HG03565 (cell line): ENCODE measurements around the gene CDH22.

Experiments used
- ATAC-seq: cut with Tn5 transposase; IDR thresholded peaks from one replicate; pipeline ENCODE4 v1.9.1; 2021; ENCODE audit warnings: mild to moderate bottlenecking, moderate library complexity; ENCODE audit not compliant: unreplicated experiment

The CDH22 gene

DNA sequence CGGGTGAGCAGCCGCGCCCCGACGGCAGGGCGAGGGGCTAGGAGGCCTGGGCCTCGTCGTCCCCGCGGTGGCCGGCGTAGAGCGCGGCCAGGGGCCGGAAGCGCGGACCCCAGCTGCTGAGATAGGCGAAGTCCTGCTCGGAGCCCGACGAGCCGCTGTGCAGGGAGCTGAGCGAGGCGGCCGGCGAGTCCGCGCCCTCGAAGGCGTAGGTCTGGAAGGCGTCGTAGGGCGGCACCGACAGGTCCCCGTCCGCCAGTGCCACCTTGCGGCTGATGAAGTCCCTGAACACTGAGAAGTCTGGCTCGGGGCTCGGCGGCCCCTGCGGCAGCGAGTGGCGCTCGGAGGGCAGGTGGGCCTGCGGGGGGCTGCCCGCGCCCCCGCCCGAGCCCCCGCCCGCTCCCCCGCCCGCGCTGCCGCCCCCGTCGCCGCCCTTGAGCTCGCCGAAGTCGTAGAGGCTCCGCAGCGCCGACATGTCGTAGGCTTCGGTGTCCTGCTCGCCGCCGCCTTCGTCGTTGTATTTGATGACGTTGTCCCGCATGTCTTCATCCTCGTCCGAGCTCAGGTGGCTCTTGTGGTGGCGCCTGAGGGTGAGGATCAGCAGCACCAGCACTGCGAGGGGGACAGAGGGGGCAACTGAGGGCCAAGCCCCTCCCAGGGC lies 133.7 kb downstream of the CDH22 start:
- no peak for ATAC-seq

GRCh38 chr20:46173652-46174468 lies 134.4 kb downstream of the CDH22 start:
- ATAC-seq = no peak

DNA sequence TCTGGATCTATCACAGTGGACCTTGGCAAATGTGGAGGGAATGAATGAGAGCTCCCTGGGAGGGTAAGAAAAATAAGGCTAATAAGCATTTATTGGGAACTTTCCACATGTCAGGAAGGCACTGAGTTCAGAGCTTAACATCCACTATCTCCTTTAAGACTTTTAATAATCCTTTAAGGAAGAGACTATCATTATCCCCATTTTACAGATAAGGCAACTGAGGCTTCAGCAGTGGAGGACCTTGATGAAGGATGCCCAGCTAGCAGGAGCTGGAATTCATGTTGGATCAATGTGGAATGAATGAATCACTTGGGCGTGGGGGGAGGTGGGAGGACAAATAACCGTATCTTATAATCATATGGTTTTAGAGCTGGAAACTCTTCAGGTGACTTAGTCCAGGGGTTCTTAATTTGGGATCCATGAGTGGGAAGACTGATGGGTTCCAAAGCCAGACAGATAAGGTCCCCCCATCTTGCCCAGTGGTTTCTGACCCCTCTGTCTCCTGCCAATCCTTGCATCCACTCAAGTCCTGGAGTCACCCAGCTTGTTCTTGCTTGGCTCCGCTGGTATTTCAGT lies 135.2 kb downstream of the CDH22 start:
- ATAC-seq = no peak

- ATAC-seq = no peak
Measured at GRCh38 chr20:46172455-46172854, 135.8 kb downstream of the CDH22 start.

GRCh38 chr20:46171909-46172308 lies 136.4 kb downstream of the CDH22 start:
- ATAC-seq = no peak

- ATAC-seq = no peak
Measured at GRCh38 chr20:46171476-46171875, 136.8 kb downstream of the CDH22 start.

DNA sequence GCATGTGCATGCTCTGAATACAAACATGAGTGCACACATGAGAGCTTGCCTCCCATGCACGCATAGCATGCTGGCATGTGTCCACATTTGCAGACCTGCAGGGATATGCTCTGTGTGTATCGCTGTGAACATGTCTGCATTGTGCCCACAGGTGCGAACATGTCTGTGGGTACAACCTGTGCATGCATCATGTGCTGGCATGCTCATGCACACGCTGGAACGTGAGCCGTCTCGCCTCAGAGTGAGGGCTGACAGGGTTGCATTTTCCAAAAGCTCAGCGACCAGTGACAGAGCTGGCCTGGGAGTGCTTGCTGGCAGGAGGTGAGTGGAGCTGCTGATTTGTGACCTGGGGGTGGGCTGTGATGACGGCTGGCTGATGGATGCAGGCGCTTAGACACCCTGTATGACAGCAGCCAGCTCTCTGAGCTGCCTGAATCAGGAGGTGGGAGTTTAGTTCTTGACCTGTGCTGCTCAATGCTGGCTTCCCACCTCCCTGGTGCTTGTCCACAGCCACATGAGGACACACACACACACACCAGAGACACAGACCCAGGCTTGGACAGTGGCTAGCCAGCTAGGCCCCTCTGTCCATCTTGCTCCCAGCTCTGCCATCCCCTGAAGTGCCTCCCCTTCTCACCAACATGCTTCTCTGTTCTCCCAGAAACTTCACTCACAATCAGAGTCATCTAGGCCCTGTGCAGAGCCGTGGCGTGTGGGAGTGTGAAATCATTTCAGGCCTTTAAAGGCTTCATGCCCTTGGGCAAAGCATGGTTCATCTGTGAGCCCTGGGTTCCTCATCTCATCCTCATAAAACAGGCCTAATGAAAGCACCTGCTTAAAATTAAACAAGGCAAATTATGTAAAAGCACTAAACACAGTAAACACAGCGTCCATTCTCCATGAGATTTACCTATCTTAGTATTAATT lies 138.8 kb downstream of the CDH22 start:
- ATAC-seq = no peak

GRCh38 chr20:46168438-46168837 lies 139.9 kb downstream of the CDH22 start:
- ATAC-seq = no peak

- no peak for ATAC-seq
Measured at GRCh38 chr20:46167080-46167479, 141.2 kb downstream of the CDH22 start.

DNA sequence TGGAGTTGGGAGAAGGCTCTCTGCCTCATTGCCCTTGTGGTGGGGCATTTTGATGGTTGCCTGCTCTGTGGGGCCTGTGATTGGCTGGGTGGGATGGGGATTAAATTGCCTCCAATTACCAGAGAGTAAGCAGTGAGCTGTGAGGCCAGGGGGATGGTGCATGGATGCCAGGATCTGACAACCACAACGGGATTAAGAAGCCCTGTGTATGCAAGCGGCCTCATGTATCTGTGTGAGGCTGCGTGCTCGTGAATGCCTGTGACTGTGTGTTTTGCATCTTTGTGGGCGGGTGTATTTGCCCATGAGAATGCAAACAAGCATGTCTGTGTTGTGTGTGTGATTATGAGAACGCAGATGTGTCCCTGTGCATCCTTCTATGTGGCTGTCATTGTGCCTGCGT lies 144.0 kb downstream of the CDH22 start:
- no peak for ATAC-seq

DNA sequence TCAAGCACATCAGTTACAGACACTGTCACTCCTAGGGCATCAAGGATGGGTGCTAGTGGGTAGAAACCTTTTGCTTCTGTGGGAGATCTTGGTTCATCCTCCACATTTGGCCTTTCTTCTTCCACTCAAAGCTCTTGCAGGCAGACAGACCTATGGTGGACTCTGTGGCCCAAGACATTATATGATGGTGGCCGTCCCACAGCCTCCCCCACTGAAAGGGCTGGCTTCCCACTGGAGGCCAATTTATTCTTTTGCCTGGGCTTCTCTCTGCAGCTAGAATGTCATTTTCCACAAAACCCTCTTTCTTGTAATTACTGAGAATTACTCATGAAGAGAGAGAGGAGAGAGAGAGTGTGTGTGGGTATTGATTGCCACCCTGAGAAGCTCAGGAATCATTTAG lies 146.4 kb downstream of the CDH22 start:
- ATAC-seq = no peak

- no peak for ATAC-seq
Measured at GRCh38 chr20:46160661-46161060, 147.6 kb downstream of the CDH22 start.

DNA sequence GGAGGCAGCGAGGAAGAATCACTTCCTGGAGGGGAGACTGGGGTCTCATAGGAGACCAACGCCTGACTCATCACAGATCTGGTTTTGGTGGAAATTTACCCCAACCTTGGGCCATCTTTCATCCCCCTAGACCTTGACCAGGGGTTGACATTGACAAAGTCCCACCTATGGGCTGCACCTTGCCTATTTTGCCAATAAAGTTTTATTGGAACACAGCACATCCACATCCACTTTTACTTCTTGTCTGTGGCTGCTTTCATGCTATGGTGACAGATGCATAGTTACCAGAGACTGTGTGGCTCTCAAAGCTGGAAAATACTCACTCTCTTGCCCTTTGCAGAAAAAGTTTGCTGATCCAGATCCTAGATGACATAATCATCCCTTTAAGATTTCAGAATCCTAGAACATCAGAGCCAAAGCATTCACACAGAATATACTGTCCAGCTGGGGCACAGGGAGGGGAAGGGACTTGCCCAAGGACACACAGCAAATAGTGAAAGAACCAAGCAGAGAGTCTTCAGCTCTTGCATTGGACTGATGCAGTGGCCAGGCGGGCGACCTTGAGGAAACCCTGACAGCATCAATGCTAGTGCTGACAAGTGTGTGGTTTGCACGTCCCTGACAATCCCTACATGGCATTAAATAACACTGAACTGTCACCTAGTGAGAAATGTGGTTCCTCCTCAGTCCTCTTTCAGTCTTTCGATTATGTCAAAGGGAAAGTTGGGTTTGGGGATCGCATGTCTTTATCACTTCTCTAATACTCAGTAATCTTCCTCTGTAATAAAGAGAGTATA lies 149.0 kb downstream of the CDH22 start:
- ATAC-seq = no peak

DNA sequence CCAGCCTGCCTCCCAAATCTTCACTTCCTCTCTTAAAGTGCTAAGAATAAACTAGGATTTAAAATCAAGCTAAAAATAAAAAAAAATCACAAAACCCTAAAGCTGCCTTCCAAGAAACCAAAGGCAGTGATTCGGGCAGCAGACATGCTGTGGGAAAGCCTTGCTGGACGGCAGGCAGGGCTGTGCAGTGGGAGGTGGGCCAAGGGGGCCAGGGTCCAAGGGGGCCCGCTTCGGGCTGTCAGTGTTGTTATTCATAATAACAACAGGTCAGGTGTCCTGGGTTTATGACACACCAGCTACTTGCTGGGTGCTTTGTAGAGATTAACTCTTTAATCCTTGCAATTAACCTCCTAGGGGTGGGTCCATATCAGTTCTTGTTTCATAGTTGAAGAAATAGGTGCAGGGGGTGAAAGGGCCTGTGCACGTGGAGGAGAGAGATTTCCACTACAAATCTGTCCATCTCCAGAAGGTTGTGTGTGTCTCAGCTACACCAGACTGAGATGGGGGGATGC lies 149.8 kb downstream of the CDH22 start:
- no peak for ATAC-seq

DNA sequence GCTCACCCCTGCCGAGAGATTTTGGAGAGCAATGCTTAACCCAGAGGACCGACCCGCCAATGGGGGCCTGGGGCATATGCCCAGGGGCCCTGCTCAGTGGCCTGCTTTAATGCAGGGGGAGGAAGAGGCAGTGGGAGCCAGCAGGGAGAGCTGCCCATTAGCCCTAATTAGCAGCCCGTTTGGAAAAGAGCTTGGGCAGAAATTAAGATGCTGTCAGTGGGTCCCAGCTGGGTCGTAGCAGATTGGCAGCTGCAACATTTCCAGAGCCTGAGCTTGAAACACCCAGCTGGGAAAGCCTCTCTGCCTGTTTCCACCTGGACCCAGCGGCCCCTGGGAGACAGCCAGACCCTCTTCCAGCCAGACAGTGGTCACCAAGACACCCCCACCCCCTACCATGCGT lies 150.7 kb downstream of the CDH22 start:
- no peak for ATAC-seq

DNA sequence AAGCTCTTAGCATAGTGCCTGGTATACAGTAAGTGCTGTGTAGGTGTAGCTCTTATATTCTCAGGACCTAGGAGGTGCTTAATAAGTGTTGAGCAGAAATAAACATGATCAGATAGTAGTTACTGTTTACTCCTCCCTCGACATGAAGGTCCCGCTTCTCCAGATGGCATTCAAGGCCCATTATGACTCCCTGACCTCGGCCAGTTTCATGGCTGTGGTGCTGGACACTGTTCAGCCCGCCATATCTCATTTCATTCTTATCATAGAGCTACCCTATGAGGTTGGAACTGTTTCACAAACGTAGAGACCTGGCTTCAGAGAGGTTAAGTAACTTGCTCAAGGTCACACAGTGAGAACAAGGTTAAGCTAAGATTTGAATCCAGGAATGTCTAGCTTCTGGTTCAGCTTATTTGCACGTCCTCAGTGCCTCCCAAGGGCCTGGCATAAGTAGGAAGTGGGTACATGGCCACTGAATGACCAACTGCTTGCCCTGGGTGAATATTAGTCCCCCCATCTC lies 151.2 kb downstream of the CDH22 start:
- no peak for ATAC-seq

GRCh38 chr20:46156065-46156464 lies 152.2 kb downstream of the CDH22 start:
- ATAC-seq = no peak

GRCh38 chr20:46154796-46155195 lies 153.5 kb downstream of the CDH22 start:
- no peak for ATAC-seq

DNA sequence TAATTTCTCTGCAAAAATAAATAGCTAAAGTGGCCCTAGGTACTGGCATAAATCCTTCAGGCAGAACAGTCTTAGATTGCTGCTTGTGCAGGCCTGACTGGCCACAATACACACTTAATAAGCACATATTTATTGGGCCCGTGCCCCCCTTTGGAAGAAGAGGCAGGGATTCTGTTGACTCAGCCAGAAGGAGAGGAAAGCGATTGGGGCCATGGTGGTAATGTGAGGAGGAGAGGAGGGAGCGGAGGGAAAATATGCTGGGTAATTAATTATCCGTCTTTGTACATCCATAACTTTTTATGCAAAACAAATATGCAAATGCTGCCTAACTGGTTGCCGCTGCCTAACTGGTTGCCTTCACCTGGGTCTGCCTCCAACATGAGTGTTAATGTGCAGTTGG lies 154.0 kb downstream of the CDH22 start:
- no peak for ATAC-seq
